GM23338 (cell line): Measurements from ENCODE around the gene CERS3. TPM values are rescaled to one million over a fixed set of nuclear protein-coding genes. Genes with fewer than 3 reads are reported as not detected.

ENCODE experiments used
- ATAC-seq: fragments of 200-7000 bp; cut with Tn5 transposase; 3 replicates; pipeline ENCODE4 v1.9.1; 2020
- DNase-seq: peaks from one replicate; pipeline ENCODE4 v3.0.0-alpha.2; 2015; ENCODE audit warnings: low spot score
- H2AFZ ChIP-seq: fragments of 200-600 bp; sonication (generic); 2 replicates; pipeline ENCODE4 v1.8.0; 2016; ENCODE audit warnings: antibody characterized with exemption, mild to moderate bottlenecking, moderate library complexity
- H3F3A ChIP-seq: fragments of 200-600 bp; sonication (generic); replicated peaks from 2 replicates; pipeline ENCODE4 v1.8.0; 2017; ENCODE audit warnings: antibody characterized with exemption, mixed run types, low read depth
- H3K27ac ChIP-seq: fragments of 200-600 bp; sonication (generic); 2 replicates; pipeline ENCODE4 v1.6.1; 2016; ENCODE audit warnings: low read depth
- H3K27me3 ChIP-seq: fragments of 200-600 bp; sonication (generic); 2 replicates; pipeline ENCODE4 v1.8.0; 2016; ENCODE audit warnings: mild to moderate bottlenecking, mixed run types, moderate library complexity; ENCODE audit not compliant: insufficient read depth
- H3K36me3 ChIP-seq: fragments of 200-600 bp; sonication (generic); 2 replicates; pipeline ENCODE4 v1.8.0; 2016; ENCODE audit warnings: mild to moderate bottlenecking; ENCODE audit not compliant: insufficient read depth
- H3K4me1 ChIP-seq: fragments of 200-600 bp; sonication (generic); 2 replicates; pipeline ENCODE4 v1.8.0; 2016; ENCODE audit warnings: mild to moderate bottlenecking, moderate library complexity; ENCODE audit not compliant: insufficient read depth
- H3K4me2 ChIP-seq: fragments of 200-600 bp; sonication (generic); 2 replicates; pipeline ENCODE4 v1.7.1; 2017; ENCODE audit warnings: mixed run types
- H3K4me3 ChIP-seq: fragments of 200-600 bp; sonication (generic); 2 replicates; pipeline ENCODE4 v1.6.1; 2016; ENCODE audit warnings: mixed run types
- H3K79me2 ChIP-seq: fragments of 200-600 bp; sonication (generic); replicated peaks from 2 replicates; pipeline ENCODE4 v1.8.0; 2017; ENCODE audit warnings: mild to moderate bottlenecking; ENCODE audit not compliant: insufficient read depth
- H3K9me2 ChIP-seq: fragments of 200-600 bp; sonication (generic); 2 replicates; pipeline ENCODE4 v1.8.0; 2017; ENCODE audit not compliant: insufficient read depth
- H4K20me1 ChIP-seq: fragments of 200-600 bp; sonication (generic); replicated peaks from 2 replicates; pipeline ENCODE4 v1.8.0; 2017; ENCODE audit warnings: mild to moderate bottlenecking; ENCODE audit not compliant: insufficient read depth
- H3K27ac Mint-ChIP-seq: 2 replicates; pipeline ENCODE4 v1.8.0; 2020; ENCODE audit warnings: inconsistent platforms, mild to moderate bottlenecking, moderate library complexity, mixed read lengths
- H3K27me3 Mint-ChIP-seq: 3 replicates; pipeline ENCODE4 v1.8.0; 2022; ENCODE audit warnings: low read depth, mild to moderate bottlenecking, moderate library complexity, mixed read lengths, inconsistent platforms; ENCODE audit not compliant: insufficient read depth, poor library complexity
- H3K36me3 Mint-ChIP-seq: 3 replicates; pipeline ENCODE4 v1.8.0; 2021; ENCODE audit warnings: low read depth, mild to moderate bottlenecking, inconsistent platforms, moderate library complexity, mixed read lengths
- H3K4me1 Mint-ChIP-seq: 3 replicates; pipeline ENCODE4 v1.8.0; 2020; ENCODE audit warnings: mild to moderate bottlenecking, inconsistent platforms, mixed read lengths
- H3K4me3 Mint-ChIP-seq: 3 replicates; pipeline ENCODE4 v1.8.0; 2021; ENCODE audit warnings: moderate library complexity, mild to moderate bottlenecking, inconsistent platforms, mixed read lengths
- H3K9me3 Mint-ChIP-seq: 3 replicates; pipeline ENCODE4 v1.8.0; 2020; ENCODE audit warnings: moderate library complexity, mild to moderate bottlenecking, inconsistent platforms, mixed read lengths
- CTCF ChIP-seq, 2 experiments: fragments of 200-600 bp in 1 of 2; sonication (generic) in 1 of 2; conservative IDR thresholded peaks; 2 replicates each; pipeline versions ENCODE4 v1.5.1 to v1.6.1; 2016 to 2017; ENCODE audit warnings: antibody characterized with exemption in 2 of 2, low read depth in 2 of 2, mild to moderate bottlenecking in 2 of 2, moderate library complexity in 1 of 2
- ETS1 ChIP-seq: IDR thresholded peaks from 2 replicates; pipeline ENCODE4 v1.6.1; 2016; ENCODE audit warnings: antibody characterized with exemption
- EZH2 ChIP-seq: fragments of 200-600 bp; sonication (generic); IDR thresholded peaks from one replicate; pipeline ENCODE4 v1.8.0; 2017; ENCODE audit warnings: antibody characterized with exemption, mild to moderate bottlenecking, low read depth; ENCODE audit not compliant: unreplicated experiment
- EZH2phosphoT487 ChIP-seq: fragments of 200-600 bp; sonication (generic); IDR thresholded peaks from one replicate; pipeline ENCODE4 v1.8.1; 2018; ENCODE audit warnings: antibody characterized with exemption; ENCODE audit not compliant: unreplicated experiment
- JUNB ChIP-seq: IDR thresholded peaks from one replicate; pipeline ENCODE4 v1.6.1; 2016; ENCODE audit warnings: antibody characterized with exemption; ENCODE audit not compliant: unreplicated experiment
- NANOG ChIP-seq: IDR thresholded peaks from 2 replicates; pipeline ENCODE4 v1.6.1; 2016; ENCODE audit warnings: antibody characterized with exemption, borderline replicate concordance
- POLR2AphosphoS5 ChIP-seq: IDR thresholded peaks from 2 replicates; pipeline ENCODE4 v1.6.1; 2016; ENCODE audit warnings: antibody characterized with exemption, low read depth
- STAT1 ChIP-seq: IDR thresholded peaks from one replicate; pipeline ENCODE4 v1.6.1; 2016; ENCODE audit warnings: antibody characterized with exemption; ENCODE audit not compliant: unreplicated experiment
- ZNF114 ChIP-seq: fragments of 250-450 bp; sonication (Bioruptor Pico); IDR thresholded peaks from 2 replicates; pipeline ENCODE4 v1.5.0; 2020; ENCODE audit warnings: mild to moderate bottlenecking, moderate library complexity
- ZNF331 ChIP-seq: fragments of 250-450 bp; sonication (Bioruptor Pico); IDR thresholded peaks from 2 replicates; pipeline ENCODE4 v1.5.0; 2020; ENCODE audit warnings: low read depth, mild to moderate bottlenecking, moderate library complexity
- ZNF462 ChIP-seq: fragments of 250-450 bp; sonication (Bioruptor Pico); IDR thresholded peaks from 2 replicates; pipeline ENCODE4 v1.5.0; 2020; ENCODE audit warnings: mild to moderate bottlenecking, moderate library complexity
- polyA plus RNA-seq: library from polyadenylated mRNA; unstranded; fragments of >200 nt; fragmentation: Nextera tagmentation; extraction: Ambion mirVana; gene quantifications from 2 replicates; pipeline ENCODE4 v1.2.1, GENCODE V29; 2016
- total RNA-seq: library from RNA; depleted of rRNA; stranded (reverse); fragments of >200 nt; shearing (Covaris generic); gene quantifications from 2 replicates; pipeline ENCODE4 v1.2.3, GENCODE V29; 2014

The CERS3 gene
- total and polyA plus RNA-seq, 2 experiments from 2014 or later = 1.8 to 2.2 TPM

GRCh38 chr15:100400996-100401395 is 127.8 kb downstream of the CERS3 start:
- H4K20me1 ChIP-seq = no peaks in the 10 kb centered on the region
- Mint-ChIP-seq H3K36me3 (no peaks in the 10 kb centered on the region), H3K4me1 (no peaks in the 10 kb centered on the region), H3K27me3 (peaks cover 6% of the 10 kb centered on the region), H3K27ac (no peak overlapping the region), H3K9me3 (peaks cover 2% of the 10 kb centered on the region; the same call in 2 of the 3 replicates), H3K4me3 (no peak overlapping the region)
- H3F3A ChIP-seq = no peaks in the 10 kb centered on the region
- H3K27me3 ChIP-seq = no peaks in the 10 kb centered on the region
- H2AFZ ChIP-seq = no peak overlapping the region
- no peaks in the 10 kb centered on the region for H3K9me2 ChIP-seq
- ATAC-seq (no peak), DNase-seq (no peak)
- H3K4me1 ChIP-seq = no peaks in the 10 kb centered on the region
- H3K4me2 ChIP-seq = no peak overlapping the region
- H3K4me3 ChIP-seq = no peak overlapping the region
- TF ChIP-seq ETS1 = no peak
- no peak for TF ChIP-seq CTCF (conservative IDR thresholded peaks at IDR 0.05; ENCODE audit: low read depth in 2 of 2)
- TF ChIP-seq STAT1 = no peak
- no peak for TF ChIP-seq POLR2AphosphoS5
- no peak for TF ChIP-seq ZNF331 (CRISPR knock-in tag)
- no peak for TF ChIP-seq EZH2
- TF ChIP-seq JUNB = no peak
- TF ChIP-seq ZNF114 (CRISPR knock-in tag) = no peak
- H3K36me3 ChIP-seq = no peaks in the 10 kb centered on the region
- H3K27ac ChIP-seq = no peak overlapping the region
- H3K79me2 ChIP-seq = no peaks in the 10 kb centered on the region

- Histone ChIP-seq H3K79me2 (no peaks in the 10 kb centered on the region), H3K4me1 (no peaks in the 10 kb centered on the region), H3K4me2 (no peak overlapping the region), H3K4me3 (no peak overlapping the region), H3K9me2 (no peaks in the 10 kb centered on the region), H3K27ac (no peak overlapping the region), H3K36me3 (0 out of 2 replicates have a peak, but pooled peaks cover 3% of the 10 kb centered on the region), H4K20me1 (no peaks in the 10 kb centered on the region), H3K27me3 (no peaks in the 10 kb centered on the region), H3F3A (no peaks in the 10 kb centered on the region), H2AFZ (no peak overlapping the region)
- DNase-seq (no peak), ATAC-seq (no peak)
- Mint-ChIP-seq H3K27me3 (peaks cover 3% of the 10 kb centered on the region), H3K36me3 (0 out of 3 replicates have a peak, but pooled peaks cover 2% of the 10 kb centered on the region), H3K4me3 (no peak overlapping the region), H3K9me3 (peaks cover 3% of the 10 kb centered on the region; the same call in 1 of the 3 replicates), H3K27ac (no peak overlapping the region), H3K4me1 (no peaks in the 10 kb centered on the region)
- TF ChIP-seq EZH2 = no peak
- no peak for TF ChIP-seq ZNF462 (CRISPR knock-in tag)
- TF ChIP-seq EZH2phosphoT487 = no peak
- TF ChIP-seq NANOG = no peak
- TF ChIP-seq ZNF114 (CRISPR knock-in tag) = no peak
- no peak for TF ChIP-seq POLR2AphosphoS5
These were observed 133.9 kb downstream of the CERS3 start for GRCh38 chr15:100394736-100395440.
